Natural killer cell (primary cell): ENCODE measurements around the gene MANSC4. TPM values are rescaled to one million over a fixed set of nuclear protein-coding genes. Genes with fewer than 3 reads are reported as not detected.

Experiments
- ATAC-seq, 3 donors: fragments of 150-1000 bp in 2 of 3; fragments of 200-7000 bp in 1 of 3; cut with Tn5 transposase; 1 replicate in 1 of 3; 2 replicates in 2 of 3; pipeline ENCODE4 v1.10.0; 2021; ENCODE audit warnings: mild to moderate bottlenecking in 2 of 3, moderate library complexity in 2 of 3
- DNase-seq, 2 donors: peaks; one replicate each; pipeline versions ENCODE4 v3.0.0 to v3.0.0-alpha.2; 2013 to 2021; ENCODE audit warnings: mixed read lengths in 1 of 2
- H3K27ac ChIP-seq: one replicate; pipeline ENCODE4 v1.5.1; 2013; ENCODE audit warnings: mild to moderate bottlenecking, low read length
- H3K27me3 ChIP-seq: one replicate; pipeline ENCODE4 v1.6.1; 2013; ENCODE audit warnings: low read length; ENCODE audit not compliant: control insufficient read depth, insufficient read depth
- H3K36me3 ChIP-seq: one replicate; pipeline ENCODE4 v1.6.1; 2013; ENCODE audit warnings: low read length; ENCODE audit not compliant: control insufficient read depth, insufficient read depth
- H3K4me1 ChIP-seq: one replicate; pipeline ENCODE4 v1.6.1; 2013; ENCODE audit warnings: low read length; ENCODE audit not compliant: control insufficient read depth, insufficient read depth
- H3K4me3 ChIP-seq: one replicate; pipeline ENCODE4 v1.5.1; 2013; ENCODE audit warnings: low read length
- H3K9me3 ChIP-seq: one replicate; pipeline ENCODE4 v1.6.1; 2013; ENCODE audit warnings: low read length; ENCODE audit not compliant: control insufficient read depth, insufficient read depth
- H3K27ac Mint-ChIP-seq, 2 donors: one replicate each; pipeline ENCODE4 v1.8.0; 2022; ENCODE audit warnings: mild to moderate bottlenecking in 2 of 2, mixed read lengths in 2 of 2, moderate library complexity in 1 of 2
- H3K27me3 Mint-ChIP-seq, 2 donors: one replicate each; pipeline ENCODE4 v1.8.0; 2022; ENCODE audit warnings: low read depth in 2 of 2, mixed read lengths in 2 of 2
- H3K36me3 Mint-ChIP-seq: one replicate; pipeline ENCODE4 v1.8.0; 2022; ENCODE audit warnings: mixed read lengths
- H3K4me1 Mint-ChIP-seq, 2 donors: one replicate each; pipeline ENCODE4 v1.8.0; 2022; ENCODE audit warnings: mixed read lengths in 2 of 2
- H3K4me3 Mint-ChIP-seq: one replicate; pipeline ENCODE4 v1.8.0; 2022; ENCODE audit warnings: mild to moderate bottlenecking, moderate library complexity, mixed read lengths
- H3K9me3 Mint-ChIP-seq, 2 donors: one replicate each; pipeline ENCODE4 v1.8.0; 2022; ENCODE audit warnings: mixed read lengths in 2 of 2
- CTCF ChIP-seq: fragments of 200-600 bp; IDR thresholded peaks from one replicate; pipeline ENCODE4 v1.8.0; 2022; ENCODE audit warnings: antibody characterized with exemption
- WGBS: methylation state at CpG from one replicate; pipeline ENCODE4 v1.1.7; 2013; ENCODE audit warnings: missing lambda C conversion rate; ENCODE audit not compliant: insufficient coverage; 5-methylcytosine and 5-hydroxymethylcytosine counted together
- intact Hi-C: fragments of 100-400 bp; cut with micrococcal nuclease; formaldehyde crosslinking; loops from one replicate; pipeline ENCODE4 v1.14.2; 2022
- total RNA-seq, 4 donors: library from RNA; stranded (reverse); fragments of 120-200 nt in 1 of 4; gene quantifications; one replicate each; pipeline versions ENCODE4 v1.2.3 to v1.2.4, GENCODE V29; 2013 to 2022

MANSC4 gene
- total RNA-seq, 3 donors from 2014 or later (not counting 1 experiment from before 2014, with no cell fraction given), result not detected

DNA sequence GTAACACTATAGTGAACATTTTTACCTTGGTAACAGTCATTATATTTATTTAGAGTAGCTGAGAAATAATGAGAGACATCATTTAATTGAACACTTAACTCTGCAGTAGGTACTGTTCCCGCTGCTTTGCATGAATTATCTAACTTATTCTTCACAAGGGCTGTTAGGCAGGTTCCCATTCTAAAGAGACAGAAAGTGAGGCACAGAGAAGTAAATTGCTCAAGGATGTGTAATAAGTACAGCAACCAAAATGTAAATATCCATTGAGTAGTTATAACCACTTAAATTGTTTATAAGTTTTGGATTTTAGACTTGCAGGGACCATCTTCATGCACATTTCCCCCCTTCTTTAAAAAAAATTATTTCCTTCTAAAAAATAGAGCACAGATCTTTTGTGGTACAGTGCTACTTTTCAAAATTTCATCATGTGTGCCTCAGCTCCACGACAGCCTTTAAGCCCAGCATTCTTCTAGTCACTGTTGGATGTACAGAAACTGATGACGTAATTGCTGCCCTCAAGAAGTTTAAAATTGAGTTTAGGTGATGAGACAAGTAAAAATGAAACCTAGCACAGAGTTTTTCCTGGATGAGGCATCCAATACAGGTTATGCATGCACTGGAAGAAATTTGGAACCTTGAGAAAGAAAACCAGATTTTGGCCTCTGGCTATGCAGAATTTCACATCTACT, 6.0 kb upstream of the MANSC4 start:
- WGBS, result 82% methylated on average over 2 of the region's 3 CpGs
- Histone ChIP-seq H3K36me3 (peaks cover 3% of the 10 kb centered on the region), H3K4me3 (no peak overlapping the region), H3K4me1 (peaks cover 9% of the 10 kb centered on the region), H3K9me3 (no peaks in the 10 kb centered on the region), H3K27ac (no peak overlapping the region), H3K27me3 (no peaks in the 10 kb centered on the region)
- Mint-ChIP-seq H3K4me1 (peaks cover 36 to 38% of the 10 kb centered on the region in 2 donors), H3K36me3 (no peaks in the 10 kb centered on the region), H3K4me3 (no peak overlapping the region), H3K27ac (no peak overlapping the region), H3K9me3 (no peaks in the 10 kb centered on the region), H3K27me3 (no peaks in the 10 kb centered on the region)
- intact Hi-C loops, result no loop called here
- no peak for ATAC-seq
- DNase-seq, result no peak
- no peak for TF ChIP-seq CTCF

- Mint-ChIP-seq H3K9me3 (no peaks in the 10 kb centered on the region), H3K4me3 (peak overlapping the region; percentile 75), H3K27ac (no peak overlapping the region), H3K4me1 (peaks cover 33 to 41% of the 10 kb centered on the region in 2 donors), H3K27me3 (no peaks in the 10 kb centered on the region), H3K36me3 (no peaks in the 10 kb centered on the region)
- Histone ChIP-seq H3K27me3 (no peaks in the 10 kb centered on the region), H3K36me3 (no peaks in the 10 kb centered on the region), H3K4me1 (peaks cover 20% of the 10 kb centered on the region), H3K4me3 (no peak overlapping the region), H3K27ac (no peak overlapping the region), H3K9me3 (no peaks in the 10 kb centered on the region)
- no peak for TF ChIP-seq CTCF
- no peak for DNase-seq
- WGBS, result 89% methylated on average over 1 of the region's 1 CpG
- no peak for ATAC-seq
- intact Hi-C loops, result no loop called here
Measured at GRCh38 chr12:27782481-27782880, 2.4 kb upstream of the MANSC4 start.

- H3K9me3 ChIP-seq, result no peaks in the 10 kb centered on the region
- Mint-ChIP-seq H3K27ac (peak overlapping the region in 1 of 2 donors; percentile 29), H3K4me3 (peak overlapping the region; percentile 75), H3K9me3 (no peaks in the 10 kb centered on the region), H3K36me3 (no peaks in the 10 kb centered on the region), H3K4me1 (peaks cover 31 to 41% of the 10 kb centered on the region in 2 donors), H3K27me3 (no peaks in the 10 kb centered on the region)
- TF ChIP-seq CTCF, result no peak
- DNase-seq (no peak), ATAC-seq (no peak)
- H3K27ac ChIP-seq, result no peak overlapping the region
- H3K4me3 ChIP-seq, result no peak overlapping the region
- H3K27me3 ChIP-seq, result no peaks in the 10 kb centered on the region
- intact Hi-C loops, result no loop called here
- peaks cover 20% of the 10 kb centered on the region for H3K4me1 ChIP-seq
- WGBS, result 86% methylated on average over 3 of the region's 5 CpGs
- H3K36me3 ChIP-seq, result no peaks in the 10 kb centered on the region
Measured at GRCh38 chr12:27781680-27782079, 1.6 kb upstream of the MANSC4 start.
